Omental fat pad (tissue), 4 donors: ENCODE measurements around the gene LSP1. TPM values are rescaled to one million over a fixed set of nuclear protein-coding genes. Genes with fewer than 3 reads are reported as not detected.

Experiments
- ATAC-seq: fragments of 150-250 bp; one replicate; pipeline ENCODE4 v1.9.1; 2016; ENCODE audit warnings: mild to moderate bottlenecking, moderate library complexity; ENCODE audit not compliant: low FRiP score
- DNase-seq: peaks from one replicate; pipeline ENCODE4 v3.0.0-alpha.2; 2019; ENCODE audit warnings: low spot score
- total RNA-seq, 4 donors: library from RNA; depleted of rRNA; stranded (reverse); fragments of >200 nt; gene quantifications; one replicate each; pipeline ENCODE4 v1.1.0, GENCODE V29; 2016
- TF ChIP-seq, protein P1 (sequence below), 3 donors: fragments of 450-650 bp; IDR thresholded peaks; one replicate each; pipeline ENCODE4 v1.5.1; 2016 to 2017; ENCODE audit warnings: antibody characterized with exemption in 3 of 3, mild to moderate bottlenecking in 3 of 3, moderate library complexity in 2 of 3

LSP1 gene
- total RNA-seq, 4 donors from 2014 or later: 12.1 to 71.2 (median 49.8) TPM

DNA sequence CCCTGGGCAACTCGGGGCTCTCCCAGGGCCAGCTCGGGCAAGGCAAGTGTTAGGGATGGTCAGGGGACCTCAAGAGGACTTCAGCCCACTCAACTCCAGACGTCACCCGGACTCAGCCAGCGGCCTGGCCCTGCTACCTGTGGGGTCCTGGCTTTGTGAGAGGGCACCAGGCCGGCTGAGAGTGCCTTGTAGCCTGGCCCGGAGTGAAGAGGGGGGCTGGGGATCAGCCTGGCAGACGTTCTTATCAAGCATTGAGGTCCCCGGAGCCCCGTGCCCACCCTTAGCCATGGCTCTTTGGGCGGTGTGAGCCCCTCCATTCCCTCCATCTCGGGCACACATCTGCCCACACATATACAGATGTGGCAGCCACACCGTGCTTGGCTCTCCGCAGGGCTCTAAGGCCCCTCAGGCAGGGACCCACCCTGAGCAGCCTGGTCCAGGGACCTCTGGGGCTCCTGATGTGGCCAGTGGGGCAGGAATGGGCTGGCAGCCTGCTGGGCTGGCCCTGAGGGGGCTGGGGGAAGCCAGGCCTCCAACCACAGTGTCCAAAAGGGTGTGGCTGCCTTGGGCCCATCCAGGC lies 15.3 kb downstream of the LSP1 start:
- TF ChIP-seq, protein P1, sequence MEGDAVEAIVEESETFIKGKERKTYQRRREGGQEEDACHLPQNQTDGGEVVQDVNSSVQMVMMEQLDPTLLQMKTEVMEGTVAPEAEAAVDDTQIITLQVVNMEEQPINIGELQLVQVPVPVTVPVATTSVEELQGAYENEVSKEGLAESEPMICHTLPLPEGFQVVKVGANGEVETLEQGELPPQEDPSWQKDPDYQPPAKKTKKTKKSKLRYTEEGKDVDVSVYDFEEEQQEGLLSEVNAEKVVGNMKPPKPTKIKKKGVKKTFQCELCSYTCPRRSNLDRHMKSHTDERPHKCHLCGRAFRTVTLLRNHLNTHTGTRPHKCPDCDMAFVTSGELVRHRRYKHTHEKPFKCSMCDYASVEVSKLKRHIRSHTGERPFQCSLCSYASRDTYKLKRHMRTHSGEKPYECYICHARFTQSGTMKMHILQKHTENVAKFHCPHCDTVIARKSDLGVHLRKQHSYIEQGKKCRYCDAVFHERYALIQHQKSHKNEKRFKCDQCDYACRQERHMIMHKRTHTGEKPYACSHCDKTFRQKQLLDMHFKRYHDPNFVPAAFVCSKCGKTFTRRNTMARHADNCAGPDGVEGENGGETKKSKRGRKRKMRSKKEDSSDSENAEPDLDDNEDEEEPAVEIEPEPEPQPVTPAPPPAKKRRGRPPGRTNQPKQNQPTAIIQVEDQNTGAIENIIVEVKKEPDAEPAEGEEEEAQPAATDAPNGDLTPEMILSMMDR (IDR thresholded peaks at IDR 0.05): no peak
- no peak for DNase-seq
- no peak for ATAC-seq

DNA sequence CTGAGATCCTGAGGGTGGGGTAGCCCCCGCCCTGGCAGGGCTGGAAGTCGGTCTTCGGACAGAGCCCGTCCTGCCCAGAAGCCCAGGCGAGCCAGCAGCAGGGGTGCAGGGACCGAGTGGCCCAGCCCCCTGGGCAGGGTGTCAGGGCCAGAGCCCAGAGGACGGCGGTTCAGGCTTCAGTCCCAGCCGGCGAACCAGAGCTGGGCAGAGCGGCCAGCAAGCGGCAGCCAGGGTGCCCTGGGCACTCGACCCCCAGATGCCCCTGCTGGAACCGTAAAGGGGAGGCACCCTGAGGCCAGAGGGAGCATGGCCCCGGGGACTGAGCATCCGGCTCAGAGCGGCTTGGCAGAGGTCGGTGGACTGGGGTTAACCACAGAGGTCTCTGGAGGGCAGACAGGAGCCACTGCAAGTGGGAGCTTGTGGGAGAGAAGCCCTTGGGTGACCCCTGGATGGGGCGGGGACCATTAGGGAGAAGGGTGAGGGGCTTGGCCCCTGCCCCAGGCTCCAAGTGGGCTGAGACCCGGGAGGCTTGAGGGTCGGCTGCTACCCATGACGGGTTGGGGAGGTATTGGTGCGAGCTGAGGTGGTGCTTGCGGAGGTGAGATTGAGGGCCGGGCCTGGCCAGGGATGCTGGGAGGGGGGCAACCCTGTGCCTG lies 15.9 kb downstream of the LSP1 start:
- DNase-seq (no peak), ATAC-seq (no peak)
- TF ChIP-seq, protein P1 (IDR thresholded peaks at IDR 0.05): no peak

DNA sequence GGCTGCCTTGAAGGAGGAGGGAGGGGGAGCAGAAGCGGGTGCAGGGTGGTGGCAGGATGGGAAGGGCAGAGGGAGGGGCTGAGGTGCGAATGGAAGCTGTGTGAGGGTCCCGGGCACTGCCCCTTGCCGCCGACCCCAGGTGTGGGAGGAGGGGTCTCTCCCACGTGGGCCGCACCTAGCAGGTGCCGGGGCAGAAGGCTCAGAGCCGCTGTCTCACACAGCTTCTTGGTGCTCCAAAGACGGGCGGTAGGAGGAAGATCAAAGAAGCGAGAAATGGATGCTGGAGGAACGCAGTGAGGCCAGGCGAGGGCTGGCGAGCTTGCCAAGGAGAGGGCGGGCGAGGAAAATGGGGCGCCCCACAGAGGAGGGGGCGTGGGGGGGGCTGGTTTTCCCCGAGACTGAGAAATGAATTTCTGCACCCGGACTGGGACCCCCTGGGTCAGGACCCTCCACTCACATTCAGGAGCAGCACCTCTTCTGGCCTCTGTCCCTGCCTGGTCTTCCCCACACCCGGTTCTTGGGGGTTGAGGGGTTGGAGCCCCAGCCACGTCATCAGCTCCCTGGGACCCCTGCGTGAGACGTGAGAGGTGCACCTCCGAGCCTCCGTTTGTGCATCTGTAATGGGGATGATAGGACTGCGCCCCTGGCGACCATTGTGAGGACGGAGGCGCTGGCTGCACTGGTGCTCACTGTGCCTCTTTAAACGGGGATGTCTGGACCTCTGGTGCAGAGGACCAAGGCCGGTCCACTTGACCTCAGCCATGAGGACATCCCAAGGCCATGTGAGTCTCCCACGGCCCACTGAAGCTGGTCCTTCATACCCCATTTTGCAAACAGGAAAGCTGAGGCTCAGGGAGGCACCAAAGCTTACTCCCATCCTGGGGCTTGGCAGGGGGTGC lies 16.8 kb downstream of the LSP1 start:
- DNase-seq (no peak), ATAC-seq (no peak)
- TF ChIP-seq, protein P1 (IDR thresholded peaks at IDR 0.05): no peak

DNA sequence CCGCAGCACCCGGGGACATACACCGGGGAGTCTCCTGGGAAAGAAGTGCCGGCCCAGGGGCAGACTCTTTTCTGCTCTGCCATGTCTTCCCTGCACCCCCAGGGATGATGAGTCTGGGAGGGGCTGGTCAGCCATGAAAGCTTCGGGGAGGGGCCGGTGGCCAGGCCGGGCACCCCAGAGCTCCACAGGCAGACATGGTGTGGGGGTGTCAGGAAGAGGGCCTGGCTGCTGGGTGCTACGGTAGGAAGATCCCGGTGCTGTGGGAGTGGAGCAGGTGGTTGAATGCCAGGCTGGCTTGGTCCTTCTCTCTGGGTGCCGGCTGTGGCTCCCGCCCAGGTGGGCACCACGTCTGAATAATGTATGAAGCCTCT lies 17.4 kb downstream of the LSP1 start:
- DNase-seq: no peak
- no peak for ATAC-seq
- TF ChIP-seq, protein P1 (IDR thresholded peaks at IDR 0.05): no peak

DNA sequence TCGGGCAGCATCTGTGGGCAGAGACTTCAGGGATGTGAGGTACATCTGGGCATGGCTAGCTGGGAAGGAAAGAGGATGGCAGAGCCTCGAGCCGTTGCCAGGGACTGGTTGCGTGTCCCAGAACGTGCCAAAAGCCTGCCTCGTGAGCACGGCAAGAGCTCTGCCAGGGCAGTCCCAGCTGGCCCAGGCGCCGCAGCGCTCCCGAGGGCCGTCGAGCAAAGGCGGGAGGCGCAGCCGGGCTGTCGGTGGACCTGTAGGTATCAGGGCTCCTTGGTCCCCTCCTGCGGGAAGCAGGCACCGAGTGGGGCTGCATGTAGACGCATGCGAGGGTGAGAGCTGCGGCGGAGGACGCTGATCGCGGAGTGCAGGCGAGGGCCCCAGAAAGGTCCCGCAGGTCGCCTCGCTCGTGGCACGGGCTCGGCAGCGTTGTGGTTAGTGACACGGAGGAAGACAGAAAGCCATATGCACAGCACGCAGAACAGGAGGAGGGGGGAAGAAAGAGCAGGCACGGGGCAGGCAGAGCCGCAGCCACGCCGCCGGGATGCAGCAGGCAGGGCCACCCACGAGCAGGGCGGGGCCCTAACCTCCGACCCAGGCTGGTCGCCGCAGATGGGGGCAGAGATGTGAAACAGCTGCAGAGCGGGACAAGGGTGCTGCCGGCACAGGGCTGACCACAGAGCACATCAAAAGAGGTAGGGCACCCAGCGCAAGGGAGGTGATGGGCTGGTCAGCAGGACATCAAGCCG lies 18.0 kb downstream of the LSP1 start:
- DNase-seq (no peak), ATAC-seq (no peak)
- TF ChIP-seq, protein P1 (IDR thresholded peaks at IDR 0.05): no peak

DNA sequence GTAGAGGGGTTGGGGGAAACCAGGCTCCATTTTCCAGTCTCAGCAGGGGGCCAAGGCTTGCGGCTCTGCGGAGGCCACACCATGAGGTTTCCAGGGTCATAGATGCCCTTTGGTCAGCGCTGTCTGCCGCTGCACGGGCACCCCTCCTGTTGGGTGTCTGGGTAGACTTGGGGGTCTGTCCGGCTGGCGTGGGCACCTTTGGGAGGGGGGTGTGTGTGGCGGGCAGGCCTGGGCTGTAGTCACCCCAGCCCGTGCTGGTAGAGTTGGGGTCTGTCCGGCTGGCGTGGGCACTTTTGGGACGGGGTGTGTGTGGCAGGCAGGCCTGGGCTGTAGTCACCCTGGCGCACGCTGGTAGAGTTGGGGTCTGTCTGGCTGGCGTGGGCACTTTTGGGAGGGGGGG lies 18.6 kb downstream of the LSP1 start:
- ATAC-seq (no peak), DNase-seq (no peak)
- TF ChIP-seq, protein P1 (IDR thresholded peaks at IDR 0.05): no peak
